ENCODE data around the gene DDIT3.

- TF ChIP-seq CTCF (conservative IDR thresholded peaks at IDR 0.05; ENCODE audit: low read length) (no peak), EZH2phosphoT487 (IDR thresholded peaks at IDR 0.05; ENCODE audit: borderline replicate concordance, low read depth, low read length) (no peak)
Measured at GRCh38 chr12:57527184-57527583, 6.9 kb upstream of the DDIT3 start.
